ENCODE measurements around the gene KIF1A. TPM values are rescaled to one million over a fixed set of nuclear protein-coding genes. Genes with fewer than 3 reads are reported as not detected.

The KIF1A gene
- polyA plus RNA-seq, 1 donor from 2014 or later: 63.4 TPM

- Histone ChIP-seq H3K79me2 (replicated peaks; ENCODE audit: insufficient read depth, low read length) (no peaks in the 10 kb centered on the region), H3K9ac (ENCODE audit: low read length) (no peak overlapping the region), H3K27me3 (ENCODE audit: insufficient read depth, low read depth, low read length) (no peaks in the 10 kb centered on the region), H4K20me1 (ENCODE audit: insufficient read depth) (no peaks in the 10 kb centered on the region), H3K9me2 (ENCODE audit: insufficient read depth, low read length) (no peaks in the 10 kb centered on the region), H3K4me3 (ENCODE audit: low read length) (no peak overlapping the region), H3K4me2 (ENCODE audit: low read length) (no peak overlapping the region), H3K9me3 (ENCODE audit: low read length) (no peaks in the 10 kb centered on the region), H2AFZ (ENCODE audit: low read depth, low read length) (no peak overlapping the region), H3K36me3 (ENCODE audit: insufficient read depth, low read length) (no peaks in the 10 kb centered on the region), H3K27ac (ENCODE audit: low read length) (no peak overlapping the region), H3F3A (ENCODE audit: insufficient read depth, low read length, poor library complexity, severe bottlenecking) (no peaks in the 10 kb centered on the region)
- no peak for TF ChIP-seq MXI1 (conservative IDR thresholded peaks at IDR 0.05; ENCODE audit: poor library complexity, severe bottlenecking)
These were observed 149.6 kb downstream of the KIF1A start for GRCh38 chr2:240670402-240670801.

- Histone ChIP-seq H3K27ac (ENCODE audit: low read length) (no peak overlapping the region), H3K9ac (ENCODE audit: low read length) (no peak overlapping the region), H3K4me2 (ENCODE audit: low read length) (no peak overlapping the region), H3K9me3 (ENCODE audit: low read length) (peaks cover 4% of the 10 kb centered on the region), H3F3A (ENCODE audit: insufficient read depth, low read length, poor library complexity, severe bottlenecking) (no peaks in the 10 kb centered on the region), H2AFZ (ENCODE audit: low read depth, low read length) (no peak overlapping the region), H4K20me1 (ENCODE audit: insufficient read depth) (no peaks in the 10 kb centered on the region), H3K4me3 (ENCODE audit: low read length) (no peak overlapping the region), H3K79me2 (replicated peaks; ENCODE audit: insufficient read depth, low read length) (no peaks in the 10 kb centered on the region), H3K9me2 (ENCODE audit: insufficient read depth, low read length) (no peaks in the 10 kb centered on the region), H3K27me3 (ENCODE audit: insufficient read depth, low read depth, low read length) (no peaks in the 10 kb centered on the region), H3K36me3 (ENCODE audit: insufficient read depth, low read length) (no peaks in the 10 kb centered on the region)
- TF ChIP-seq EZH2 (IDR thresholded peaks at IDR 0.05; ENCODE audit: borderline replicate concordance, insufficient read depth, low read length, poor library complexity, severe bottlenecking): no peak
These were observed 155.4 kb downstream of the KIF1A start for GRCh38 chr2:240664622-240665021.

Small RNA genes lying within 50 kb of the gene (small RNA-seq; reads per million reads assigned to genes)
- 0 reads per million in 3 experiments for gene AC011298.3

Other genes starting within 250 kb of the KIF1A start
- gene CAPN10, start 233.5 kb downstream of the KIF1A start, polyA plus RNA-seq: 120 and 138 TPM in 2 replicates
- gene GPR35, start 194.7 kb downstream of the KIF1A start, polyA plus RNA-seq: 2.8 and 4.1 TPM in 2 replicates
- not detected in 2 replicates for gene AQP12B, start 137.3 kb downstream of the KIF1A start, polyA plus RNA-seq
- gene AQP12A, start 128.4 kb downstream of the KIF1A start, polyA plus RNA-seq: not detected in 2 replicates
- gene AGXT, start 48.6 kb upstream of the KIF1A start, polyA plus RNA-seq: not detected in 2 replicates
- not detected in 2 replicates for gene MAB21L4, start 75.9 kb upstream of the KIF1A start, polyA plus RNA-seq
- 0.09 TPM in 1 of 2 replicates, not detected in the other for gene CROCC2, start 86.1 kb upstream of the KIF1A start, polyA plus RNA-seq
- 0.04 and 0.32 TPM in 2 replicates for gene SNED1, start 178.4 kb upstream of the KIF1A start, polyA plus RNA-seq